ENCODE measurements around the gene PCDHGA10.

- TF ChIP-seq CTCF (conservative IDR thresholded peaks at IDR 0.05): no peak
- TF ChIP-seq ZFX (IDR thresholded peaks at IDR 0.05): no peak
Observed at GRCh38 chr5:141419074-141419880, 6.5 kb downstream of the PCDHGA10 start.
